HEK293 (cell line): Measurements from ENCODE around the gene CRAT.

Experiments used
- CTCF ChIA-PET: fragments of 350-600 bp; formaldehyde crosslinking; extraction: SDS; loops from one replicate; lab custom pipeline; 2021; ENCODE audit warnings: antibody characterized with exemption; lab: Yijun Ruan, JAX
- POLR2A ChIA-PET: fragments of 300-600 bp; formaldehyde crosslinking; extraction: SDS; loops from one replicate; lab custom pipeline; 2020; ENCODE audit warnings: antibody characterized with exemption, inconsistent platforms; lab: Yijun Ruan, JAX
- H3K27ac ChIP-seq: fragments of 200-500 bp; sonication (Bioruptor generic); 2 replicates; pipeline ENCODE4 v1.5.1; 2014; ENCODE audit warnings: low read depth, low read length, control low read depth, inconsistent platforms; ENCODE audit errors: extremely low read depth
- H3K36me3 ChIP-seq, 2 experiments: fragments of 200-500 bp in 1 of 2; sonication (Bioruptor generic) in 1 of 2; 1 replicate in 1 of 2; 2 replicates in 1 of 2; pipeline ENCODE4 v1.5.1; 2014 to 2017; ENCODE audit warnings: inconsistent platforms in 2 of 2, low read length in 2 of 2; ENCODE audit not compliant: control insufficient read depth in 2 of 2, insufficient read depth in 1 of 2
- H3K4me1 ChIP-seq: fragments of 200-500 bp; sonication (Bioruptor generic); 2 replicates; pipeline ENCODE4 v1.5.1; 2014; ENCODE audit warnings: mild to moderate bottlenecking, low read length, inconsistent platforms; ENCODE audit not compliant: control insufficient read depth, insufficient read depth
- H3K4me3 ChIP-seq: 2 replicates; pipeline ENCODE4 v1.5.1; 2011; ENCODE audit warnings: low read depth, mild to moderate bottlenecking, control low read depth, low read length, moderate library complexity
- H3K9me3 ChIP-seq: fragments of 200-500 bp; sonication (Bioruptor generic); 2 replicates; pipeline ENCODE4 v1.5.1; 2014; ENCODE audit warnings: low read depth, low read length, inconsistent platforms; ENCODE audit not compliant: control insufficient read depth, insufficient read depth
- GLI4 ChIP-seq: fragments of 450-650 bp; formaldehyde crosslinking; IDR thresholded peaks from 2 replicates; pipeline ENCODE4 v1.5.1; 2016; ENCODE audit warnings: missing biosample characterization, missing genetic modification characterization
- MZF1 ChIP-seq: fragments of 450-650 bp; formaldehyde crosslinking; IDR thresholded peaks from 2 replicates; pipeline ENCODE4 v1.5.1; 2017; ENCODE audit warnings: missing biosample characterization, missing genetic modification characterization, borderline replicate concordance
- ZBTB7A ChIP-seq: fragments of 450-650 bp; formaldehyde crosslinking; IDR thresholded peaks from 2 replicates; pipeline ENCODE4 v1.5.1; 2016; ENCODE audit warnings: low read depth, missing biosample characterization, missing genetic modification characterization
- ZNF121 ChIP-seq: fragments of 450-650 bp; formaldehyde crosslinking; IDR thresholded peaks from 2 replicates; pipeline ENCODE4 v1.5.1; 2016; ENCODE audit warnings: missing biosample characterization, missing genetic modification characterization
- ZNF184 ChIP-seq: fragments of 450-650 bp; IDR thresholded peaks from 2 replicates; pipeline ENCODE4 v1.5.1; 2018; ENCODE audit warnings: missing biosample characterization, mild to moderate bottlenecking, missing genetic modification characterization
- ZNF211 ChIP-seq: fragments of 450-650 bp; formaldehyde crosslinking; IDR thresholded peaks from 2 replicates; pipeline ENCODE4 v1.5.1; 2016; ENCODE audit warnings: low read depth, missing biosample characterization, missing genetic modification characterization
- ZNF311 ChIP-seq: fragments of 450-650 bp; formaldehyde crosslinking; IDR thresholded peaks from 2 replicates; pipeline ENCODE4 v1.5.1; 2017; ENCODE audit warnings: missing biosample characterization, missing genetic modification characterization, borderline replicate concordance
- ZNF335 ChIP-seq: fragments of 450-650 bp; formaldehyde crosslinking; conservative IDR thresholded peaks from 2 replicates; pipeline ENCODE4 v1.5.1; 2016; ENCODE audit warnings: missing biosample characterization, missing genetic modification characterization
- ZNF37A ChIP-seq: fragments of 450-650 bp; IDR thresholded peaks from 2 replicates; pipeline ENCODE4 v1.5.1; 2018; ENCODE audit warnings: missing biosample characterization, missing genetic modification characterization
- ZNF398 ChIP-seq: fragments of 450-650 bp; formaldehyde crosslinking; IDR thresholded peaks from 2 replicates; pipeline ENCODE4 v1.5.1; 2017; ENCODE audit warnings: missing biosample characterization, missing genetic modification characterization
- ZNF416 ChIP-seq: fragments of 450-650 bp; formaldehyde crosslinking; IDR thresholded peaks from 2 replicates; pipeline ENCODE4 v1.5.1; 2016; ENCODE audit warnings: missing biosample characterization, missing genetic modification characterization
- ZNF423 ChIP-seq: fragments of 450-650 bp; formaldehyde crosslinking; IDR thresholded peaks from 2 replicates; pipeline ENCODE4 v1.5.1; 2016; ENCODE audit warnings: missing biosample characterization, missing genetic modification characterization
- ZNF426 ChIP-seq: fragments of 450-650 bp; formaldehyde crosslinking; IDR thresholded peaks from 2 replicates; pipeline ENCODE4 v1.5.1; 2017; ENCODE audit warnings: missing biosample characterization, missing genetic modification characterization, mild to moderate bottlenecking, inconsistent platforms, moderate library complexity
- ZNF48 ChIP-seq: fragments of 450-650 bp; formaldehyde crosslinking; IDR thresholded peaks from 2 replicates; pipeline ENCODE4 v1.5.1; 2016; ENCODE audit warnings: missing biosample characterization, missing genetic modification characterization
- ZNF529 ChIP-seq: fragments of 450-650 bp; formaldehyde crosslinking; IDR thresholded peaks from 2 replicates; pipeline ENCODE4 v1.5.1; 2017; ENCODE audit warnings: missing genetic modification characterization, missing biosample characterization; ENCODE audit not compliant: insufficient replicate concordance
- ZNF555 ChIP-seq: fragments of 450-650 bp; formaldehyde crosslinking; conservative IDR thresholded peaks from 2 replicates; pipeline ENCODE4 v1.5.1; 2017; ENCODE audit warnings: missing biosample characterization, mild to moderate bottlenecking, missing genetic modification characterization, inconsistent platforms
- ZNF623 ChIP-seq: fragments of 450-650 bp; formaldehyde crosslinking; IDR thresholded peaks from 2 replicates; pipeline ENCODE4 v1.5.1; 2016; ENCODE audit warnings: missing biosample characterization, missing genetic modification characterization
- ZNF629 ChIP-seq: fragments of 450-650 bp; formaldehyde crosslinking; IDR thresholded peaks from 2 replicates; pipeline ENCODE4 v1.5.1; 2017; ENCODE audit warnings: missing biosample characterization, missing genetic modification characterization
- ZNF664 ChIP-seq: fragments of 450-650 bp; formaldehyde crosslinking; IDR thresholded peaks from 2 replicates; pipeline ENCODE4 v1.5.1; 2016; ENCODE audit warnings: missing biosample characterization, missing genetic modification characterization
- ZNF776 ChIP-seq: fragments of 450-650 bp; formaldehyde crosslinking; IDR thresholded peaks from 2 replicates; pipeline ENCODE4 v1.5.0; 2017; ENCODE audit warnings: missing biosample characterization, missing genetic modification characterization, borderline replicate concordance
- TF ChIP-seq, protein P1 (sequence below): fragments of 450-650 bp; formaldehyde crosslinking; IDR thresholded peaks from 2 replicates; pipeline ENCODE4; 2016; ENCODE audit warnings: missing biosample characterization, missing genetic modification characterization
- TF ChIP-seq, protein P2 (sequence below): fragments of 450-650 bp; formaldehyde crosslinking; IDR thresholded peaks from 2 replicates; pipeline ENCODE4 v1.5.1; 2016; ENCODE audit warnings: missing biosample characterization, missing genetic modification characterization

CRAT gene

GRCh38 chr9:129156163-129156562, 45.6 kb upstream of the CRAT start:
- Histone ChIP-seq H3K36me3 (peaks cover 0 to 7% of the 10 kb centered on the region in 2 experiments; a peak in 1 of 3 replicates), H3K4me3 (no peak overlapping the region), H3K9me3 (no peaks in the 10 kb centered on the region), H3K27ac (no peak overlapping the region), H3K4me1 (no peaks in the 10 kb centered on the region)
- POLR2A ChIA-PET, result interaction anchor here (0.6 kb wide), 1 partner anchor 458 kb away, joined by 3 read pairs; no protein-coding TSS in a partner anchor
- TF ChIP-seq GLI4 (no peak), ZNF555 (tag by site-specific recombination) (no peak), MZF1 (tag by site-specific recombination) (no peak)
- CTCF ChIA-PET, result interaction anchor here (1.0 to 7.3 kb wide), 2 partner anchors 13 to 18 kb away, joined by 4 to 61 read pairs; no protein-coding TSS in a partner anchor

DNA sequence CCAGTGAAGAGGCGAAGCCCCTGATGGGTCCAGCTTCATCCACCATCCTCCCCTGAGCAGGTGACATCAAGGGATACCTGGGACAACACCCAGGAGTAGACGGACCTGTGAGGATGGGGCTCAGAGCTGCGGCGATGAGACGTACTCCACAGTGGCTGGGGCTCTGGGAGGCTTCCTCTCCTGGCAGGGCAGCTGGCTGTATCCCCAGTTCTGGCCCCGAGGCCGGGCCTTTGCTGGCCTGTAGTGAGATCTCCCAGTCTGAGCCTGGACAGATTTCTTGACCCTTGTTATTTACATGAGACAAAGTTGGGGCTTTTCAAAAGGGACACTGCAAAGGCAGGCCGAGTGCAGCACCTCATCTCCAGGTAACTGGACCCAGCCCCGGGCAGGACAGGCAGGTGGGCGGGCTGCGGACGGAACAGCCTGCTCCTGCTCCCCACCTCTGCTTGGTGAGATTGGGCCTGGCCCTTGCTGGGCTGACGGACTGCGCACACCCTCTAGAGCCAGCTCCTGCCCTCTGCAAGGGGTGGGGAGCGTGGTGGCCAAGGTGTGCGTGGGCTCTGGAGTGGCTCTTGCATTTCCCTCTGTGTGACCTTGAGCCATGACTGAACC, 44.4 kb upstream of the CRAT start:
- Histone ChIP-seq H3K9me3 (no peaks in the 10 kb centered on the region), H3K36me3 (peaks cover 0 to 7% of the 10 kb centered on the region in 2 experiments; a peak in 1 of 3 replicates), H3K4me1 (no peaks in the 10 kb centered on the region), H3K4me3 (no peak overlapping the region), H3K27ac (no peak overlapping the region)
- TF ChIP-seq ZNF426 (tag by site-specific recombination), result no peak
- TF ChIP-seq, protein P1, sequence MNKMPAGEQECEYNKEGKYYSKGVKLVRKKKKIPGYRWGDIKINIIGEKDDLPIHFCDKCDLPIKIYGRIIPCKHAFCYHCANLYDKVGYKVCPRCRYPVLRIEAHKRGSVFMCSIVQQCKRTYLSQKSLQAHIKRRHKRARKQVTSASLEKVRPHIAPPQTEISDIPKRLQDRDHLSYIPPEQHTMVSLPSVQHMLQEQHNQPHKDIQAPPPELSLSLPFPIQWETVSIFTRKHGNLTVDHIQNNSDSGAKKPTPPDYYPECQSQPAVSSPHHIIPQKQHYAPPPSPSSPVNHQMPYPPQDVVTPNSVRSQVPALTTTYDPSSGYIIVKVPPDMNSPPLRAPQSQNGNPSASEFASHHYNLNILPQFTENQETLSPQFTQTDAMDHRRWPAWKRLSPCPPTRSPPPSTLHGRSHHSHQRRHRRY, result no peak
- no peak for TF ChIP-seq ZNF398 (tag by site-specific recombination)
- TF ChIP-seq ZNF121, result no peak
- TF ChIP-seq ZNF48 (tag by site-specific recombination), result no peak
- ChIA-PET CTCF (interaction anchor here (7.3 kb wide), 1 partner anchor 12 kb away, joined by 61 read pairs; no protein-coding TSS in a partner anchor), POLR2A (interaction anchor here (0.6 to 1.0 kb wide), 2 partner anchors 13 to 23 kb away, joined by 3 read pairs; partner anchors contain the start of gene IER5L)

DNA sequence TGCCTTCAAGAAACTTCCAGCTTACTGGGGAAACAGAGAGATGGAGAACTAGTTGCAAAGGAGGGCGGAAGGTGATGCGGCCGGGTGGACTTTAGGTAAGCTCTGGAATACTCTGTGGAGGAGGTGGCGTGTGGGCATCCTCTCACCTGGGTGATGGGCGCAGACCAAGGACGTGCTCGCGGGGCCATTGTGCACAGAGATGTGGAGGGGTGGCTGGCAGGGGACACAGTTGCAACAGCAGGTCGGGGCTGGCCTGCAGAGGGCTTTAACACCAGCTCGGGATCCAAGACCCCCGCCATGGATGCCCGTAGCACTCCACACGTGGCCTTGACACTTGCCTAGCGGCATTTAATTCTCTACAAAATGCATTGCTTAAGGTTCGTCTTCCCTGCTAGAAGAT, 40.9 kb upstream of the CRAT start:
- no peak overlapping the region for H3K4me3 ChIP-seq
- H3K9me3 ChIP-seq, result no peaks in the 10 kb centered on the region
- H3K27ac ChIP-seq, result no peak overlapping the region
- H3K4me1 ChIP-seq, result no peaks in the 10 kb centered on the region
- peaks cover 0 to 21% of the 10 kb centered on the region in 2 experiments; a peak in 1 of 3 replicates for H3K36me3 ChIP-seq
- POLR2A ChIA-PET, result no interaction called here
- CTCF ChIA-PET, result interaction anchor here (1.0 to 7.3 kb wide), 2 partner anchors 8 to 23 kb away, joined by 6 to 61 read pairs; no protein-coding TSS in a partner anchor
- TF ChIP-seq ZNF423 (tag by site-specific recombination), result no peak
- no peak for TF ChIP-seq ZNF37A (tag by site-specific recombination)
- TF ChIP-seq ZNF416 (tag by site-specific recombination), result no peak
- no peak for TF ChIP-seq ZNF211 (tag by site-specific recombination)
- no peak for TF ChIP-seq ZNF311 (tag by site-specific recombination)

DNA sequence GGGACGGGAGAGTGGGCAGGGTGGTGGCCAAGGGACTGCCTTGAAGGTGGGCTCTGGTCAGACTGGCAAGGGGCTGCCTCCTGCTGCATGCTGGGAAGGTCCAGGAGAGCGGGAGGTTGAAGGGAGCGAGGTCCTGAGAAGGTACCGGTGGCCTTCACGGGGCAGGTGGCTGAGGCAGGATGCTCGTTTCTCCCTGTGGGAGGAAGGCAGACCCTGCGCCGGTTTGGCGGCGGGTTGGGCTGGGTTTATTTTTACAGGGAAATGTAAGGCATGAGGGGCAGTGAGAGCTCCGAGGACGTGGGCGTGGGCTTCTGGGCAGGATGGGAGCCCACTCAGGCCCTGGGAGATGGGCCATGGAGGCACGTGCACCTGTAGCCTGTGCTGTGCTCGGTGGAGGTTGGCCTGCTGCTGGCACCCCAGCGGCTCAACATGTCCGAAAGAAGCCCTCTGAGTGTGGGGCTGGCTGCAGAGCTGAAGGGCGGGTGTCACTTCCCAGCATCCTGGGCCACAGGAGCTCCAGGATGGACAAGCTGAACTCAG, 40.1 kb upstream of the CRAT start:
- no peaks in the 10 kb centered on the region for H3K4me1 ChIP-seq
- no peak overlapping the region for H3K27ac ChIP-seq
- no peaks in the 10 kb centered on the region for H3K9me3 ChIP-seq
- ChIA-PET CTCF (interaction anchor here (0.7 to 7.3 kb wide), 2 partner anchors 8 to 18 kb away, joined by 3 to 61 read pairs; no protein-coding TSS in a partner anchor), POLR2A (no interaction called here)
- H3K4me3 ChIP-seq, result no peak overlapping the region
- peaks cover 0 to 18% of the 10 kb centered on the region in 2 experiments; a peak in 1 of 3 replicates for H3K36me3 ChIP-seq
- TF ChIP-seq ZNF121 (no peak), ZNF184 (tag by site-specific recombination) (no peak), ZNF623 (no peak), ZNF629 (tag by site-specific recombination) (no peak), ZBTB7A (tag by site-specific recombination) (no peak), ZNF776 (tag by site-specific recombination) (no peak), ZNF664 (tag by site-specific recombination) (no peak), GLI4 (no peak), ZNF335 (tag by site-specific recombination) (no peak), ZNF529 (tag by site-specific recombination) (no peak)
- TF ChIP-seq, protein P2, sequence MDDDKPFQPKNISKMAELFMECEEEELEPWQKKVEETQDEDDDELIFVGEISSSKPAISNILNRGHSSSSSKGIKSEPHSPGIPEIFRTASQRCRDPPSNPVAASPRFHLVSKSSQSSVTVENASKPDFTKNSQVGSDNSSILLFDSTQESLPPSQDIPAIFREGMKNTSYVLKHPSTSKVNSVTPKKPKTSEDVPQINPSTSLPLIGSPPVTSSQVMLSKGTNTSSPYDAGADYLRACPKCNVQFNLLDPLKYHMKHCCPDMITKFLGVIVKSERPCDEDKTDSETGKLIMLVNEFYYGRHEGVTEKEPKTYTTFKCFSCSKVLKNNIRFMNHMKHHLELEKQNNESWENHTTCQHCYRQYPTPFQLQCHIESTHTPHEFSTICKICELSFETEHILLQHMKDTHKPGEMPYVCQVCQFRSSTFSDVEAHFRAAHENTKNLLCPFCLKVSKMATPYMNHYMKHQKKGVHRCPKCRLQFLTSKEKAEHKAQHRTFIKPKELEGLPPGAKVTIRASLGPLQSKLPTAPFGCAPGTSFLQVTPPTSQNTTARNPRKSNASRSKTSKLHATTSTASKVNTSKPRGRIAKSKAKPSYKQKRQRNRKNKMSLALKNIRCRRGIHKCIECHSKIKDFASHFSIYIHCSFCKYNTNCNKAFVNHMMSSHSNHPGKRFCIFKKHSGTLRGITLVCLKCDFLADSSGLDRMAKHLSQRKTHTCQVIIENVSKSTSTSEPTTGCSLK (tag by site-specific recombination), result no peak
